HG03520 (cell line): Measurements from ENCODE around the gene IQCF5.
"Not testable (repeated sequence)": the region's sequence is repeated elsewhere in the genome, so short reads cannot be mapped to it uniquely, and the experiment has no call there.

Experiments used
- ATAC-seq: cut with Tn5 transposase; IDR thresholded peaks from one replicate; pipeline ENCODE4 v1.9.1; 2021; ENCODE audit warnings: mild to moderate bottlenecking, moderate library complexity; ENCODE audit not compliant: unreplicated experiment

Gene IQCF5

DNA sequence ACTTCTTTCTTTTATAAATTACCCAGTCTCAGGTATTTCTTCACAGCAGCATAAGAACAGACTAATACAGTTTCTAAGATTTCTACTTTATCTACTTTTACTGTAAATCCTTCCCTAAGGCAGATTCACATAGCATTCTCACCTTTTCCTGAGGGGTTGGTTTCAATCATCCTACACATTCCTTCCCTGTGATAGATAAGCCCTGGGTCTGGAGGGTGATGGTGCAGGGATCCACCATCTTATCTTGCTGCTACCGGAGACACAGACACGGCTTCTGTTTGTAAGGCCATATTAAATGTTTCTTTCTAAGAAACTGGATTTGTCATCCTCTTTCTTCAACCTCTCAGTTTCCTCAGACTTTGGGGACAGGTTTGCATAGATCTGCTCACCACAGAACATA is 6.1 kb downstream of the IQCF5 start:
- ATAC-seq: no peak

DNA sequence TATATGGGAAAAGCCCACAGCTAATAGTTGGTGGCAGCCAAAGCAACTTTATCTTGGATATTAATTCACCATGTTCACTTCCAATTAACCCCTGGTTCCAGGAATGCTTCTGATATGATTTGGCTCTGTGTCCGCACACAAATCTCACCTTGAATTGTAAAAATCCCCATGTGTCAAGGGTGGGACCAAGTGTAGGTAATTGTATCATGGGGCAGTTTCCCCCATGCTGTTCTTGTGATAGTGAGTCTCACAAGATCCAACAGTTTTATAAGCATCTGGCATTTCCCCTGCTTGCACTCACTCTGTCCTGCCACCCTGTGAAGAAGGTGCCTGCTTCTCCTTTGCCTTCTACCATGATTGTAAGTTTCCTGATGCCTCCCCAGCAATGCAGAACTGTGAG is 6.5 kb downstream of the IQCF5 start:
- not testable (repeated sequence) for ATAC-seq

DNA sequence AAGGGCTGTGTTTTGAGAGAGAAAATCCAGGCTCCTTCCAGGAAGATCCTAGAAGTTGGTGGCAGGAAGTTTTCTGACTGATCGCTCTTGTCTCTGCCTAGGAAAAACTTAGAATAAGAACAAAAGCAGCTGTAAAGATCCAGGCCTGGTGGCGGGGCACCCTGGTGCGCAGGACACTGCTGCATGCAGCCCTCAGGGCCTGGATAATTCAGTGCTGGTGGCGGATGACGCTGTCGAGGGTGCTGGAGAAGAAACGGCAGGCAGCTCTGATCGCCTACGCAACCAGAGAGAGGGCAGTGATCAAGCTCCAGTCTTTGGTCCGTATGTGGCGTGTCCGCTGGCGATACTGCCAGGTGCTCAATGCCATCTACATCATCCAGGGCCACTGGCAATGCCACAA is 12.5 kb downstream of the IQCF5 start:
- no peak for ATAC-seq

DNA sequence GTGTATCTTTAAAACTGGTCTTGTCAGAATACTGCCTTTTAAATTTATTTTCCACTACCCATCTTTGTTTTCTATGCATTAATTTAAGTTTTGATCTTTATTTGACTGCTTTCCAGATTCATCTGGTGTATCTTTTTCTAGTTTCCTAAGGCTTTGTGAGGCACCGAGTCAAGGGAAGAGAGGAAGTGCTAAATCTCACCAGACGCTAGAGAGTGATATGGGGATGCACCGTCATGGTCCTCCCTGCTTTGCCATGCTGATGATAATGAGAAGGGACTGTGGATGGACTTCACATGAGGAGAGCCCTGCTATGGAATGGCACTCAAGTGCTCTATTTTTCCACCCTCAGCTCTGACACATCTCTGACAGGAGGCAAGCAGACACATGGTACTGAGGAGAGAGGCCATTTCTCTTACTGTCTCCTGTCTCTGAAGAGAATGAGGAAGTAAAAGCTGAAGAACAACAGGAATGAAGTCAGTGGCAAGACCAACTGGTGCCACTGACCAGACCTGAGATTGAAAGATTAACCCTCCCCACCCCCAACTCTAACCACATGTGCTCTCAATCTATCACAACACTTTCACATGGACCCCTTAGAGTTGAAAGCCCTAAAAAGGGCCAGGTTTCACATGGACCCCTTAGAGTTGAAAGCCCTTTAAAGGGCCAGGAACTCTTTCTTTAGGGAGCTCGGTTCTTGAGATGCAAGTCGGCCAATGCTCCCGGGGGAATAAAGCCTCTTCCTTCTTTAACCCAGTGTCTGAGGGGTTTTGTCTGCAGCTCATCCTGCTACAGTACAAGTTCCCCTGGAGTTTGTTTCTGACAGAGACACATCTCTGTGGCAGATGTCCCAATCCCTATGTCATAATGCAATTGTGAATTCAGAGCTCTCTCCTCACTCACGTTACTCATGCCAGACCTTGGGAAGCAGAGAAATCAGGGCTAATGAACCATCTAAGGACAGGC is 14.4 kb downstream of the IQCF5 start, which contains the start of gene IQCF2:
Gene IQCF2 (plus strand): TSS at position 913 of the 963 bp plus-strand sequence. CDS start 52 bp downstream, outside the sequence.
- ATAC-seq: no peak

DNA sequence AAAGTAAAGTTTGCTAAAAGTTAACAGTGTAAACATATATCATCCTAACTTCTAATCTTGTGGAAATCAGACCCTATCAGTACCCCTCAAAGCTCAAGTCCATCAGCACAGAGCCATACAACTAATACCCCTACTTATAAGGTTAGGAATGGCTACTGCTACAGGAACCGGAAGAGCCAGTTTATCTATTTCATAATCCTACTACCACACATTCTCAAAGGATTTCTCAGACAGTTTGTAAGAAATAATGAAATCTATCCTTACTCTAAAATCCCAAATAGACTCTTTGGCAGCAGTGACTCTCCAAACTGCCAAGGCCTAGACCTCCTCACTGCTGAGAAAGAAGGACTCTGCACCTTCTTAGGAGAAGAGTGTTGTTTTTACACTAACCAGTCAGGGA is 20.0 kb downstream of the IQCF5 start:
- ATAC-seq: not testable (repeated sequence)

DNA sequence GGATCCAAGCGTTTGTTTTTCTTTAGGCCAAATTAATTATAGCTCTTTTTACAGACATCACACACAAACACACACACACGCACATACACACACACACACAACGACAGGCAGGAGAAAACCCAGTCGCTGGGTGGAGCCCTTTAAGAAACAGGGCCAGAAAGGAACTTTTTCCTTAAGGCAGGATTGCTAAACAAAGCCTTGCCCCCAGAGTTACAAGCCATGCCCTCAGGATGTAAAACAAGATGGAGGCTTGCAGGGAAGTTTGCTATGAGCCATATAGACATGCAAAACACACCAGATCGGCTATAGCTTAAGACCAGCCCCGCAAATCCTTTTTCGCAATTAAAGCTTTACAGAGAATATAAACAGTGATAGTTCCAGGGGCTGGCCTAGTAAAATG is 30.3 kb downstream of the IQCF5 start:
- ATAC-seq: no peak

DNA sequence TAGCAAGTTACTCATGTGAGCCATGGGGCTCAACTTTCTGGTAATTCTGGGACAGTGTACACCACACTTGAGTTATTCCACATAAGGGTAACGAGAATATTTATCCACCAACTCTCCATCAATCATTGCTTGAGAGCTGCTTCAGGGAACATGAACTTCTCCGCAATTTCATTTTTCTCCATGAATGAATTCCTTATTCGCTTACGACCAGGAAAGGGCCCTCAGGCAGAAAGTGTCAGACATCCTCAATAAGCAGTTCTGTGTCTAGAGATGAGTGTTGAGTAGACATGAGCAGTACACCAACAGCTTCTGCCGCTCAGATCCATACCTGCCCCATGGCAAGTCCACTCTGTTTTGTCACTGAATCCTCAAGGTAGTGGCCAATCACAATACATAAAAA is 38.8 kb downstream of the IQCF5 start:
- ATAC-seq: no peak

DNA sequence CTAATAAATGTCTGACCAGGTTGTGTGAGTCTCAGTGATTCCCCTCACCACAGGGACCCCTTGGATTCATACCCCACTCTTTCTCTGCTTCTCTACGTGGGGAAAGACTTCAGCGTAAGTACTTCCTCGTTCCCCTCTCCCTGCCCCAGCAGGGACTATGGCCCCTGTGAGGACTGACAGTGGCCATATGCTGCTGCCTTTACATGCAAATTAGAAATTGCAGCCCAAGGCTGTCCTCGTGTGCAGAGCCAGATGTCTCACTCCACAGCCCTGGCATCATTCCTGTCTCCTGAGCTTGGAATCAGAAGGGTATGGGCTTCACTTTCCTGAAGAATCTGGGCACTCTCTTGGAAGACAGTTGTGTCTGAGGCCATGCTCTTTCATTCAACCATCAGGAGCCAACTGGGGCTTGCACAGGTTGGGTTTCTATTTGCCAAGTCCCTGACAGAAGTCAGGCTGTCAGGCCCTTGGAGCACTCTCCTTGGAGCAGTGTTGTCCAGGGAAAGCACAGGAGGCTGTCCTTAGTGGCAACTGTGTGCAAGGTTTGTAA is 44.5 kb downstream of the IQCF5 start:
- ATAC-seq: no peak

DNA sequence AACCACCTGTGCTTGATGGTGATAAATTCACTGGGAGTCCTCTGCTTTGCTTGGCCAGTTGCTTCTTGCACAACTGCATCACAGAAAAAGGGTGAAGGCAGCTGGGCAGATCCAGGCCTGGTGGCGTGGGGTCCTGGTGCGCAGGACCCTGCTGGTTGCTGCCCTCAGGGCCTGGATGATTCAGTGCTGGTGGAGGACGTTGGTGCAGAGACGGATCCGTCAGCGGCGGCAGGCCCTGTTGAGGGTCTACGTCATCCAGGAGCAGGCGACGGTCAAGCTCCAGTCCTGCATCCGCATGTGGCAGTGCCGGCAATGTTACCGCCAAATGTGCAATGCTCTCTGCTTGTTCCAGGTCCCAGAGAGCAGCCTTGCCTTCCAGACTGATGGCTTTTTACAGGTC is 45.1 kb downstream of the IQCF5 start:
- no peak for ATAC-seq

DNA sequence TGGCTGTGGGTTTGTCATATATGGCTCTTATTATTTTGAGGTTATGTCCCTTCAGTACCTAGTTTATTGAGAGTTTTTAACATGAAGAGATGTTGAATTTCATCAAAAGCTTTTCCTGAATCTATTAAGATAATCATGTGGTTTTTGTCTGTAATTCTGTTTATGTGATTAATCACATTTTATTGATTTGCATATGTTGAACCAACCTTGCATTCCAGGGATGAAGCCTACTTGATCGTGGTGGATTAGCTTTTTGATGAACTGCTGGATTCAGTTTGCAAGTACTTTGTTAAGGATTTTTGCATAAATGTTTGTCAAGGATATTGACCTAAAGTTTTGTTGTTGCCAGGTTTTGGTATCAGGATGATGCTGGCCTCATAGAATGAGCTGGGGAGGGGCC is 47.1 kb downstream of the IQCF5 start:
- no peak for ATAC-seq
